Embryonic facial prominence (tissue), 1 donor: Measurements from ENCODE around the gene BMERB1.

ENCODE experiments used
- DNase-seq: peaks from one replicate; pipeline ENCODE4 v3.0.0-alpha.2; 2016; ENCODE audit errors: extremely low spot score

The BMERB1 gene

DNA sequence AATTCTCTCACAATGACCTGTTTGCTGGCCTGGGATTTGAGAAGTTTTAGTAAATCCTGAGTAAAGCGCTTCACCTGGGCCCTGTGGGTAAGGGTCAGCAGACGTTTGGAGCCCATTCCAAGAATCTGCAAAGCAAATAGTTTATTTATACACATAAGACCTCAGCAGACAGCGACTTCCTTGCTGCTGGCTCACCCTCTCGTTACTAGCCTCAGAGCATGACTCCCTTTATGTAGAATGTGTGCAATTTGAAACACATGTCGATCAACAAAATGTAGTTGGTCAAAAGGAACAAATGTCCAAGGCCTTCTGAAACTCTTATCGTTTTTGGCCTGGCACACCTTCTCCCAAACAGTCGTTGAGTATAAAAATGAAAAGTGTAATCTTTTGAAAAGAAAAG, 177.2 kb downstream of the BMERB1 start:
- DNase-seq = no peak

DNA sequence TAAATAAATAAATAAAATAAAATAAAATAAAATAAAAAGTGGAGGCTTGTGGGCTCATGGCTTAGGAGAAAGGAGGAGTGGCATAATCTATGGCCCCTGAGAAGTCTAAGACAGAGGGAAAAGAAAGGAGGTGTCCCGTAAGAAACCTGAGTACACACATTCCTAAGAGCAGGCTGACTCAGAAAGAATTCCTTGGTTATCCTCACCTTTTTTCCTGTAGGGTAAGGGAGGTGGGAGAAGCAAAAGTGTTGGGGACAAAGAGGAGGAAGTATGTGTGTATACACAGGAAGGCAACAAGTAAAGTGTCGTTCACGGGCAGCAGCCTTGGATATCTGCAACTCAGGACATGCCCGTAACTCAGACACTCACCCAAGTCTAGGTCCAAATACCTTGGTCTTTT, 179.3 kb downstream of the BMERB1 start:
- no peak for DNase-seq

- no peak for DNase-seq
Measured at GRCh38 chr16:15616012-15616411, 181.6 kb downstream of the BMERB1 start.

DNA sequence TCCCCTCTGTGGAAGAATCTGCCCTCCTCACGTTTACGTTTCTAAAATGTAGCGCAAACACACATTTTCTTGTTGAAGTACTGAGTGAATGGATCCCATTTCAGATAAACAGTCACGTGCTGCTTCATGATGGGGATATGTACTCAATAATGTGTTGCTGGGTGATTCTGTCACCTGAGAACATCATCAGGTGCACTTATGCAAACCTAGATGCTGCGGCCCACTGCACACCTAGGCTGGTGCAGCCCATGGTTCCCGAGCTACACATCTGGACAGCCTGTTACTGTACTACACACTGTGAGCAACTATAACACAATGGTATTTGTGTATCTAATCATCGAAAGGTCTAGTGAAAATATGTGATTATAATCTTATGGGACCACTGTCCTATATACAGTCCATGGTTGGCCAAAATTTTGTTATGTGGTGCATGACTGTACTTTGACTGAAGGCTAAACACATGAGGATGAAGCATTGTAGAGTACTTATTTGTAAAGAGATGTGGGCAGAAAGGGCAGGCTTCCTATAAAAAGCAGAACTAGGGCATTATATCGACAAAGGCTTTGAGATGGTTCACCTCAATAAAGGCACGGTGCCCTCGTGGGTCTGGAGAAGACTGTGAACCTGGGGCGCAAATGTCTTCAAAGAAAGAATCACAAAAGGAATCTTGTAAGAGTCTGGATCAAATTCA, 182.2 kb downstream of the BMERB1 start:
- DNase-seq = no peak

- DNase-seq = no peak
Measured at GRCh38 chr16:15617901-15618300, 183.5 kb downstream of the BMERB1 start.

DNA sequence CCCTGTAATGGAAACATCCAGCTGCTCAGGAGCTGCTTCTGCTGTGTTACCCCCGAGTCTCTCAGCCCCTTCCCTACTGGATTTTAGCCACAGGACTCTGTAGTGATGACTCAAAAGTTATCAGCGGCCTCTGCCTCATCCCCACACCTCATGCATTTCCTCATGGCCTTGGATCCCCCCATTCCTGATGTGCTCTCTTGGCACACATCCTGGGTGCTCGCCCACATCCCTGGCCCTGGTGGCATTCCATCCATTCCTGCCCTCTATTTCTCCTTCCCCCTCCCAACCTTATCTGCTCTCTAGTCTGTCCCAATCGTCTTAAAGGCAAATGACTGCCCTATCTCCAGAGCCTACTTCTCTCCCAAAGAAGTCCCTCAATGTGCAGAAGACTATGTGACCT, 184.0 kb downstream of the BMERB1 start:
- no peak for DNase-seq

GRCh38 chr16:15620611-15621195, 186.3 kb downstream of the BMERB1 start:
- no peak for DNase-seq

DNA sequence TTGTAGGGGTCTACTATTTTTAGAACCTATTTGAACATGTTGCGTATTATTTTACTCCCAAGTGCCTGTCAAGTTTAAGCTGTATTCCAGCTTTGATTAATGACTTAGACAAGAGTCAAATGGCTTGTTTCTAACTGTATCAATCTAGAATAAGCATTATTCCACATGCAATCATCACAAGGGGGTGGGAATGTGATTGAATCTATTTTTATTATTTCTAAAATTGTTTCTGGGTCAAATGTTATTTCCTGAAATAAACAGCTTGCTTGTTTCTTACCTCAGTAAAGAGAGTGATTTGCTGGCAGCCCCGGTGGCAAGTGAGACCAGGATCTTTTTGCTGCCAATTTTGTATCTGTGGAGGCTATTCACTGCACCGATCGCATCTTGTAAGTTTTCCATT, 187.1 kb downstream of the BMERB1 start:
- DNase-seq = no peak

DNA sequence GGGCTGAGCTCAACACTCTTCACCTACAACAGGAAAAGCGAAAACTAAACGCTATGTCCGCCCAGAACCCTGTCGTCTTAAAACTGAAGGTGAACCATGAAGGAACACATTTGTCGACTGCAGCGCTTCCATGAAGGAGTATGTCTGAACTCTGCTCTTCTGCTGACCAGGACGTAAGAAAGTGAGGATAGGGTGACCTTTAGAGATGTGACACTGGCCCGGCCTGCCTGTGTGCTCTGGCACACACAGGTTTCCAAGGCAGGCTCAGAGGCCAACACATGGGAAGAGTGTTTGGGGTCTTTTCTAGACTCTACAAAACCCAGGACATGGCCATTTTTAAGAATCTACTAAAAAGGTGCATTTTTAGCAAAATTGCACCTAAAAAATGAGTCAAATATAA, 187.5 kb downstream of the BMERB1 start:
- no peak for DNase-seq

GRCh38 chr16:15631730-15632409, 197.5 kb downstream of the BMERB1 start:
- no peak for DNase-seq

DNA sequence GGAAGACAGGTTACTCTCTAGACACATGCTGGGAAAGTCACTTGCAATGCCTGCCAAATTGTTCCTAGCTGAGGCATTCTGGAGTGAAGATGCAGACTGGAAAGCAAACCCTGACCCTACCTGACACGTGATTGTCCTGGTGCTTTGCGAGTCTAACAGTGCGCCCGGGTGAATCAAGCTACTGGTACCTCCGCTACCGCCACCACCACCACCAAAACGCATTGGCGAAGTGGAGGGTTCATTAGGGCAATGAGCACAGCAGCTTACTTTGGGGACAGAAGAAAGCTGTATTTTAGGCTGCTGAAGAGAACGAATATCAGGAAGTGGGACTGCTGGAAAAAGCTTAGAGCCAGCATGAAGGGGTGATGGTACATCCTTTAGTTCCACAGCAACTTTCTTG, 201.5 kb downstream of the BMERB1 start:
- DNase-seq = no peak

DNA sequence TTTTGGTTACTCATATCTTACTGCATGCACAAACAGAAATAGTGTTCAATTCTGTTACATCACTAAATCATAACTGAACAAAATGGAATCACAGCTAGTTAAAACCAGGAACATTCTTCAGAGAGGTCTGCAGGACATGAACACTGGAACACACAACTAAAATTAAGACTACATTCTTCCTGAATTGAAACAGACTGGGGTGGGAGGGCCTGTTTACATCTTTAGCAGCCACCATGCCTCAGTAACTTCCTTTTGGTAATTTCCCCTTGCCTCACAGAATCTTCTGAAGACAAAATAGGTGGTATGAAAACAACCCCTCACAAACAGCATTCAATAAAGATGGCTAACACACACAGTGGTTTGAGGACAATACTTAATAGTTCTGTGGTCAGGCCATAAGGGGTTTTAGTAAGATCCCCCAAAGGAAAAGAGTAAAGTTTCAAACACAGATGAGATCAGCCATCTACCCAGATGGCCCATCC, 202.0 kb downstream of the BMERB1 start:
- no peak for DNase-seq
